SK-N-SH (cell line): Measurements from ENCODE around the gene TMEM238L. TPM values are rescaled to one million over a fixed set of nuclear protein-coding genes. Genes with fewer than 3 reads are reported as not detected.

ENCODE experiments used
- CTCF ChIA-PET: fragments of 300-600, 350-600 bp; formaldehyde crosslinking; extraction: SDS; loops from one replicate; lab custom pipeline; 2021; lab: Yijun Ruan, JAX
- POLR2A ChIA-PET: fragments of 350-600 bp; sonication (Branson Sonifier 250); formaldehyde crosslinking; extraction: SDS; loops from one replicate; lab custom pipeline; 2020; ENCODE audit warnings: antibody characterized with exemption, inconsistent platforms; lab: Yijun Ruan, JAX
- DNase-seq: peaks from one replicate; pipeline ENCODE4 v3.0.0; 2012
- H2AFZ ChIP-seq: fragments of 200-600 bp; sonication (generic); 2 replicates; pipeline ENCODE4 v1.8.1; 2016; ENCODE audit warnings: antibody characterized with exemption, mild to moderate bottlenecking, low read depth
- H3F3A ChIP-seq: fragments of 200-600 bp; sonication (generic); replicated peaks from 2 replicates; pipeline ENCODE3; 2016; ENCODE audit warnings: antibody characterized with exemption, mild to moderate bottlenecking; ENCODE audit not compliant: insufficient read depth
- H3K27ac ChIP-seq, 2 experiments: fragments of 200-500 bp in 1 of 2; fragments of 200-600 bp in 1 of 2; sonication (Bioruptor generic) in 1 of 2; sonication (generic), shearing (Covaris generic) in 1 of 2; 2 replicates each; pipeline versions ENCODE4 v1.5.1 to v1.6.1; 2014 to 2016; ENCODE audit warnings: low read depth in 2 of 2, inconsistent platforms in 1 of 2, low read length in 1 of 2, mild to moderate bottlenecking in 1 of 2, mixed read lengths in 1 of 2
- H3K27me3 ChIP-seq: fragments of 200-600 bp; sonication (generic), shearing (Covaris generic); 2 replicates; pipeline ENCODE4 v1.6.1; 2016; ENCODE audit warnings: mixed run types; ENCODE audit not compliant: insufficient read depth
- H3K36me3 ChIP-seq, 2 experiments: fragments of 200-500 bp in 1 of 2; fragments of 200-600 bp in 1 of 2; sonication (Bioruptor generic) in 1 of 2; sonication (generic) in 1 of 2; replicated peaks in 1 of 2; 2 replicates each; pipeline versions ENCODE3 to v1.5.1; 2014 to 2016; ENCODE audit warnings: low read length in 1 of 2, mild to moderate bottlenecking in 1 of 2; ENCODE audit not compliant: insufficient read depth in 2 of 2, control insufficient read depth in 1 of 2
- H3K4me1 ChIP-seq, 2 experiments: fragments of 200-500 bp in 1 of 2; fragments of 200-600 bp in 1 of 2; sonication (Bioruptor generic) in 1 of 2; sonication (generic), shearing (Covaris generic) in 1 of 2; 2 replicates each; pipeline versions ENCODE4 v1.5.1 to v1.6.1; 2014 to 2016; ENCODE audit warnings: low read depth in 1 of 2, low read length in 1 of 2, mixed run types in 1 of 2; ENCODE audit not compliant: insufficient read depth in 2 of 2, control insufficient read depth in 1 of 2
- H3K4me2 ChIP-seq: fragments of 200-600 bp; sonication (generic), shearing (Covaris generic); 2 replicates; pipeline ENCODE4 v1.6.1; 2017; ENCODE audit warnings: mixed run types
- H3K4me3 ChIP-seq, 2 experiments: fragments of 200-500 bp in 1 of 2; fragments of 200-600 bp in 1 of 2; sonication (Bioruptor generic) in 1 of 2; sonication (generic), shearing (Covaris generic) in 1 of 2; 2 replicates each; pipeline versions ENCODE4 v1.5.1 to v1.8.1; 2014 to 2016; ENCODE audit warnings: low read depth in 2 of 2, inconsistent platforms in 1 of 2, low read length in 1 of 2, mild to moderate bottlenecking in 1 of 2, mixed read lengths in 1 of 2, moderate library complexity in 1 of 2
- H3K79me2 ChIP-seq: fragments of 200-600 bp; sonication (generic); 2 replicates; pipeline ENCODE4 v1.8.1; 2017; ENCODE audit warnings: mild to moderate bottlenecking; ENCODE audit not compliant: insufficient read depth
- H3K9ac ChIP-seq: fragments of 200-600 bp; sonication (generic); 2 replicates; pipeline ENCODE4 v1.6.1; 2017; ENCODE audit warnings: mixed run types
- H3K9me2 ChIP-seq: fragments of 200-600 bp; sonication (generic); 2 replicates; pipeline ENCODE4 v1.6.1; 2017; ENCODE audit warnings: mixed run types
- H3K9me3 ChIP-seq: fragments of 200-600 bp; sonication (generic); 2 replicates; pipeline ENCODE4 v1.6.1; 2017; ENCODE audit warnings: mixed run types, mild to moderate bottlenecking, moderate library complexity
- H4K20me1 ChIP-seq: fragments of 200-600 bp; sonication (generic); 2 replicates; pipeline ENCODE4 v1.6.1; 2017; ENCODE audit warnings: mild to moderate bottlenecking, mixed run types; ENCODE audit not compliant: insufficient read depth
- EZH2phosphoT487 ChIP-seq: fragments of 200-600 bp; sonication (generic); IDR thresholded peaks from 2 replicates; pipeline ENCODE4 v1.6.1; 2017; ENCODE audit warnings: low read depth, mixed run types, mild to moderate bottlenecking, antibody characterized with exemption, moderate library complexity, borderline replicate concordance
- IRF3 ChIP-seq: fragments of 150-350 bp; IDR thresholded peaks from 2 replicates; pipeline ENCODE4 v1.6.1; 2016; ENCODE audit warnings: mild to moderate bottlenecking, low read depth, low read length
- NFIC ChIP-seq: IDR thresholded peaks from 2 replicates; pipeline ENCODE4 v1.4.0; 2012; ENCODE audit warnings: borderline replicate concordance
- NRF1 ChIP-seq: IDR thresholded peaks from 2 replicates; pipeline ENCODE4 v1.6.1; 2012; ENCODE audit warnings: low read depth, mild to moderate bottlenecking, low read length
- PBX3 ChIP-seq: IDR thresholded peaks from 2 replicates; pipeline ENCODE4; 2012
- RAD21 ChIP-seq: IDR thresholded peaks from 2 replicates; pipeline ENCODE4 v1.6.1; 2012; ENCODE audit warnings: mild to moderate bottlenecking, low read length
- RCOR1 ChIP-seq: fragments of 150-350 bp; IDR thresholded peaks from 2 replicates; pipeline ENCODE4 v1.6.1; 2017; ENCODE audit warnings: antibody characterized with exemption, low read length
- RXRA ChIP-seq: IDR thresholded peaks from 2 replicates; pipeline ENCODE4 v1.4.0; 2012; ENCODE audit warnings: low read depth, mild to moderate bottlenecking, borderline replicate concordance
- ZBTB33 ChIP-seq: IDR thresholded peaks from 2 replicates; pipeline ENCODE4 v1.4.0; 2012; ENCODE audit warnings: low read depth, borderline replicate concordance
- WGBS: methylation state at CpG from one replicate; pipeline ENCODE4 v1.1.6; 2017; ENCODE audit warnings: low lambda C conversion rate; 5-methylcytosine and 5-hydroxymethylcytosine counted together
- polyA plus RNA-seq, 3 experiments: library from polyadenylated mRNA; depleted of rRNA; stranded (reverse); fragments of >200 nt; gene quantifications; 2 replicates each; pipeline ENCODE4 v1.2.3, GENCODE V29; 2012
- TF ChIP-seq, protein P1 (sequence below): IDR thresholded peaks from 2 replicates; pipeline ENCODE4 v1.4.0; 2012; ENCODE audit warnings: low read depth, borderline replicate concordance
- TF ChIP-seq, protein P2 (sequence below): fragments of 150-350 bp; IDR thresholded peaks from 2 replicates; pipeline ENCODE4 v1.6.1; 2017; ENCODE audit warnings: antibody characterized with exemption, low read length, low read depth, borderline replicate concordance

The TMEM238L gene
- polyA plus RNA-seq, 1 of the 3 experiments (the other 2 are of a cell fraction), result not detected

DNA sequence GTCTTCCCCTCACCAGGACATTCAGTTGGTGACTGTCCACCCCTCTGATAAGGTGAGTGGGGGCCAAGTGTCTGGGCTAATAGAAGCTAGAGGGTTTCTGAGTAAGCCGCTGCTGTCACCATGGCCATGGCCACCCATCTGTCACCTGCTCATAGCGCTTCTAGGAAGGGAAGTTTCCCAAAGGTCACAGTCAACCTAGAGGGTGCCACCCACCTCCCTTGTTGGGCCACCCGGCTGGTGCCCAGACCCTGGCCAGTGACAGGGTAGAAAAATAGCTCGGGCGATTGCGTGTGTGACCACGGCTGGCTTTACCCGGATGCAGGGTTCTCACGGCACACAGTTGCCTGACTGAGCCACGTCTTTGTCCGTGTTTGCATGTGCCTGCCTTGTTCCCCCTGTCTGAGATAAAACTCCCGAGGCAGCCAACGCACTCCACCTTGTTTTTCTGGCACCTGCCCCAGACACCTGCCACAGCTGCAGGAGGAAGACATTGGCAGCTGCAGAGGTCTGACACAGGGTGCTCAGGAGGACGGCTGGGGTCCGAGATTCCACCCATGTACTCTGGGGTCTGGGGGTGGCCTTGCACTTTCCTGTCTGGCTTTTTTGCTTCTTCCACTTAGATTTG, 33.2 kb upstream of the TMEM238L start:
- H3K27ac ChIP-seq, result no peak overlapping the region
- TF ChIP-seq RCOR1, result no peak
- no peak for TF ChIP-seq EZH2phosphoT487
- TF ChIP-seq RXRA, result no peak
- TF ChIP-seq ZBTB33, result no peak
- TF ChIP-seq NRF1, result no peak
- TF ChIP-seq RAD21, result no peak
- TF ChIP-seq, protein P1, sequence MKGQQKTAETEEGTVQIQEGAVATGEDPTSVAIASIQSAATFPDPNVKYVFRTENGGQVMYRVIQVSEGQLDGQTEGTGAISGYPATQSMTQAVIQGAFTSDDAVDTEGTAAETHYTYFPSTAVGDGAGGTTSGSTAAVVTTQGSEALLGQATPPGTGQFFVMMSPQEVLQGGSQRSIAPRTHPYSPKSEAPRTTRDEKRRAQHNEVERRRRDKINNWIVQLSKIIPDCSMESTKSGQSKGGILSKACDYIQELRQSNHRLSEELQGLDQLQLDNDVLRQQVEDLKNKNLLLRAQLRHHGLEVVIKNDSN, result no peak
- TF ChIP-seq PBX3, result no peak
- no peak for TF ChIP-seq IRF3
- TF ChIP-seq, protein P2, sequence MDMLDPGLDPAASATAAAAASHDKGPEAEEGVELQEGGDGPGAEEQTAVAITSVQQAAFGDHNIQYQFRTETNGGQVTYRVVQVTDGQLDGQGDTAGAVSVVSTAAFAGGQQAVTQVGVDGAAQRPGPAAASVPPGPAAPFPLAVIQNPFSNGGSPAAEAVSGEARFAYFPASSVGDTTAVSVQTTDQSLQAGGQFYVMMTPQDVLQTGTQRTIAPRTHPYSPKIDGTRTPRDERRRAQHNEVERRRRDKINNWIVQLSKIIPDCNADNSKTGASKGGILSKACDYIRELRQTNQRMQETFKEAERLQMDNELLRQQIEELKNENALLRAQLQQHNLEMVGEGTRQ, result no peak
- TF ChIP-seq NFIC, result no peak
- 57% methylated on average over 14 of the region's 15 CpGs for WGBS
- H3K79me2 ChIP-seq, result no peaks in the 10 kb centered on the region
- POLR2A ChIA-PET, result no interaction called here
- H3K9ac ChIP-seq, result no peak overlapping the region
- H3K27me3 ChIP-seq, result no peaks in the 10 kb centered on the region
- no peak for DNase-seq
- CTCF ChIA-PET, result interaction anchor here (5.3 kb wide), 1 partner anchor 100 kb away, joined by 42 read pairs; no protein-coding TSS in a partner anchor
- H3K9me3 ChIP-seq, result no peaks in the 10 kb centered on the region
- no peaks in the 10 kb centered on the region for H3K4me1 ChIP-seq
- no peaks in the 10 kb centered on the region for H3F3A ChIP-seq
- H4K20me1 ChIP-seq, result no peaks in the 10 kb centered on the region
- no peak overlapping the region for H3K4me2 ChIP-seq
- H2AFZ ChIP-seq, result no peak overlapping the region
- H3K36me3 ChIP-seq, result no peaks in the 10 kb centered on the region
- H3K4me3 ChIP-seq, result no peak overlapping the region
- no peaks in the 10 kb centered on the region for H3K9me2 ChIP-seq
